OCI-LY1 (cell line): Measurements from ENCODE around the gene EFCAB13.

ENCODE experiments used
- EZH2 ChIP-seq: fragments of 200-600 bp; sonication (generic), shearing (Covaris generic); IDR thresholded peaks from 2 replicates; pipeline ENCODE4 v1.8.0; 2017; ENCODE audit warnings: borderline replicate concordance, mixed run types, mild to moderate bottlenecking, antibody characterized with exemption, low read length, moderate library complexity, mixed read lengths
- TF ChIP-seq, protein P1 (sequence below): fragments of 200-600 bp; sonication (generic), shearing (Covaris generic); IDR thresholded peaks from 2 replicates; pipeline ENCODE4 v1.5.1; 2017; ENCODE audit warnings: mild to moderate bottlenecking, antibody characterized with exemption, low read length, moderate library complexity, mixed read lengths

DNA sequence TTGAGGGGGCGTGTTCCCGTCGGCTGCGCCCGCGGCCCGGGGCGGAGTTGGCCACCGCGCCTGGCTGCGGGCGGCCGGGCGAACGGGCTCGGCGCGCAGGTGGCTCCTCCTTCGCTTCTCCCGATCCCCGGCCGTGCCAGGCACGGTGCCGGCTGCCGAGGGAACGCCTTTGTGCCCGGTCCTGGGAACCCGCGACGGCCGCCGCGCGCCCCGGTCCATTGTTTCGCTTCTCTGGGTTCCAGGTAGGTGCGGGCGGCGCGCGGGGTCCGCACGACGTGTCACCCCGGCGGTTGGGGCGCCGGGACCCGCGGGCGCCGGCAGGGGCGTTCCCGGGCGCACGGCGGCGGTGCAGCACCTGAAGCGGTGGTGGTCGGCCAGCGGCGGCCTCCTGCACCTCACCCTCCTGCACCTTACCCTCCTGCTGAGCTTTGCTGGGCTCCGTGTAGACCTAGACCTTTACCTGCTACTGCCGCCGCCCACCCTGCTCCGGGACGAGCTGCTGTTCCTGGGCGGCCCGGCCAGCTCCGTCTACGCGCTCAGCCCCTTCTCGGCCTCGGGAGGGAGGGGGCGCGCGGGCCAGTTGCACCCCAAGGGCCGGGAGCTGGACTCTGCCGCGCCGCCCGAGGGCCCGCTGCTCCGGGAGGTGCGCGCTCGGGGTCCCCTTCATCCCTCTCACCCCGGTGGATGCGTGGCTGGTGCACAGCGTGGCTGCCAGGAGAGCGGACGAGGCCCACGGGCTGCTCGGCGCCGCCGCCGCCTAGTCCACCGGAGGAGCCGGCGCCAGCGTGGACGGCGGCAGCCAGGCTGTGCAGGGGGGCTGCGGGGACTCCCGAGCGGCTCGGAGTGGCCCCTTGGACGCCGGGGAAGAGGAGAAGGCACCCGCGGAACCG lies 99.9 kb downstream of the EFCAB13 start:
- TF ChIP-seq EZH2: no peak
- TF ChIP-seq, protein P1, sequence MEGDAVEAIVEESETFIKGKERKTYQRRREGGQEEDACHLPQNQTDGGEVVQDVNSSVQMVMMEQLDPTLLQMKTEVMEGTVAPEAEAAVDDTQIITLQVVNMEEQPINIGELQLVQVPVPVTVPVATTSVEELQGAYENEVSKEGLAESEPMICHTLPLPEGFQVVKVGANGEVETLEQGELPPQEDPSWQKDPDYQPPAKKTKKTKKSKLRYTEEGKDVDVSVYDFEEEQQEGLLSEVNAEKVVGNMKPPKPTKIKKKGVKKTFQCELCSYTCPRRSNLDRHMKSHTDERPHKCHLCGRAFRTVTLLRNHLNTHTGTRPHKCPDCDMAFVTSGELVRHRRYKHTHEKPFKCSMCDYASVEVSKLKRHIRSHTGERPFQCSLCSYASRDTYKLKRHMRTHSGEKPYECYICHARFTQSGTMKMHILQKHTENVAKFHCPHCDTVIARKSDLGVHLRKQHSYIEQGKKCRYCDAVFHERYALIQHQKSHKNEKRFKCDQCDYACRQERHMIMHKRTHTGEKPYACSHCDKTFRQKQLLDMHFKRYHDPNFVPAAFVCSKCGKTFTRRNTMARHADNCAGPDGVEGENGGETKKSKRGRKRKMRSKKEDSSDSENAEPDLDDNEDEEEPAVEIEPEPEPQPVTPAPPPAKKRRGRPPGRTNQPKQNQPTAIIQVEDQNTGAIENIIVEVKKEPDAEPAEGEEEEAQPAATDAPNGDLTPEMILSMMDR: no peak
